AG04450 (cell line): ENCODE results near the gene RBM28. TPM values are rescaled to one million over a fixed set of nuclear protein-coding genes. Genes with fewer than 3 reads are reported as not detected.
"Not testable (repeated sequence)": the region's sequence is repeated elsewhere in the genome, so short reads cannot be mapped to it uniquely, and the experiment has no call there.

Experiments used
- CTCF ChIA-PET: fragments of 300-600, 350-600 bp; formaldehyde crosslinking; extraction: SDS; loops from one replicate; lab custom pipeline; 2022; ENCODE audit warnings: antibody characterized with exemption, inconsistent platforms; lab: Charles Lee
- POLR2A ChIA-PET: fragments of 350-600 bp; formaldehyde crosslinking; extraction: SDS; loops from one replicate; lab custom pipeline; 2021; ENCODE audit warnings: antibody characterized with exemption, inconsistent platforms; lab: Yijun Ruan, JAX
- DNase-seq: peaks from one replicate; pipeline ENCODE4 v3.0.0-alpha.2; 2011; ENCODE audit warnings: low read depth, low spot score
- H3K27ac ChIP-seq: one replicate; pipeline ENCODE4 v1.5.1; 2012; ENCODE audit warnings: low read depth, low read length, control low read depth
- H3K27me3 ChIP-seq: one replicate; pipeline ENCODE4 v1.6.0; 2012; ENCODE audit warnings: low read length; ENCODE audit not compliant: control insufficient read depth, insufficient read depth
- H3K4me3 ChIP-seq: 2 replicates; pipeline ENCODE4 v1.5.1; 2011; ENCODE audit warnings: mild to moderate bottlenecking, low read depth, low read length, control low read depth
- H3K9me3 ChIP-seq: 2 replicates; pipeline ENCODE4 v1.5.1; 2012; ENCODE audit warnings: low read length; ENCODE audit not compliant: control insufficient read depth, insufficient read depth
- polyA plus RNA-seq: library from polyadenylated mRNA; depleted of rRNA; stranded (reverse); fragments of >200 nt; gene quantifications from 2 replicates; pipeline ENCODE4 v1.2.3, GENCODE V29; 2011
- TF ChIP-seq, protein P1 (sequence below): IDR thresholded peaks from 2 replicates; pipeline ENCODE4 v1.5.1; 2011; ENCODE audit warnings: low read depth, low read length, control low read depth, inconsistent platforms

Gene RBM28
- polyA plus RNA-seq, 1 experiment, result 19.0 TPM

DNA sequence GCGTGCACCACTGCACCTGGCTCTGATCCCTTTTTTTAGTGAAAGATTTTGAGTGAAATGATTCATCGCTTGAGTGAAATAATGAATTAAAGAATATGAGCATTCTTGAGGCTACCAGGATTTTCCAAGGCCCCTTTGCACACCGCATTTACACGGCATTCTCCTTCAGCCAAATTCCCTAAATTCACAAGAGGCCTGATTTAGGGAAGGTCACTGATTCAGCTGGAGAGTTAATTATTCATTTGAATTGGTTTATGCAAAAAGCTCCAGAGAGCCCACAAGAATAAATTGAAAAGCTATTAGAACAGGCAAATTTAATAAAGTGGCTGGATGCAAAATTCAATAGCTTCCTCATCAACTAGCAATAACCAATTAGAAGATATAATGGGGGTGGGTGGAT, 56.2 kb downstream of the RBM28 start:
- POLR2A ChIA-PET, result no interaction called here
- TF ChIP-seq, protein P1, sequence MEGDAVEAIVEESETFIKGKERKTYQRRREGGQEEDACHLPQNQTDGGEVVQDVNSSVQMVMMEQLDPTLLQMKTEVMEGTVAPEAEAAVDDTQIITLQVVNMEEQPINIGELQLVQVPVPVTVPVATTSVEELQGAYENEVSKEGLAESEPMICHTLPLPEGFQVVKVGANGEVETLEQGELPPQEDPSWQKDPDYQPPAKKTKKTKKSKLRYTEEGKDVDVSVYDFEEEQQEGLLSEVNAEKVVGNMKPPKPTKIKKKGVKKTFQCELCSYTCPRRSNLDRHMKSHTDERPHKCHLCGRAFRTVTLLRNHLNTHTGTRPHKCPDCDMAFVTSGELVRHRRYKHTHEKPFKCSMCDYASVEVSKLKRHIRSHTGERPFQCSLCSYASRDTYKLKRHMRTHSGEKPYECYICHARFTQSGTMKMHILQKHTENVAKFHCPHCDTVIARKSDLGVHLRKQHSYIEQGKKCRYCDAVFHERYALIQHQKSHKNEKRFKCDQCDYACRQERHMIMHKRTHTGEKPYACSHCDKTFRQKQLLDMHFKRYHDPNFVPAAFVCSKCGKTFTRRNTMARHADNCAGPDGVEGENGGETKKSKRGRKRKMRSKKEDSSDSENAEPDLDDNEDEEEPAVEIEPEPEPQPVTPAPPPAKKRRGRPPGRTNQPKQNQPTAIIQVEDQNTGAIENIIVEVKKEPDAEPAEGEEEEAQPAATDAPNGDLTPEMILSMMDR, result no peak
- DNase-seq, result no peak
- Histone ChIP-seq H3K27me3 (no peaks in the 10 kb centered on the region), H3K27ac (no peak overlapping the region), H3K4me3 (no peak overlapping the region), H3K9me3 (no peaks in the 10 kb centered on the region; the same call in 1 of the 2 replicates)
- CTCF ChIA-PET, result interaction anchor here (0.6 kb wide), 1 partner anchor 349 kb away, joined by 7 read pairs; no protein-coding TSS in a partner anchor

DNA sequence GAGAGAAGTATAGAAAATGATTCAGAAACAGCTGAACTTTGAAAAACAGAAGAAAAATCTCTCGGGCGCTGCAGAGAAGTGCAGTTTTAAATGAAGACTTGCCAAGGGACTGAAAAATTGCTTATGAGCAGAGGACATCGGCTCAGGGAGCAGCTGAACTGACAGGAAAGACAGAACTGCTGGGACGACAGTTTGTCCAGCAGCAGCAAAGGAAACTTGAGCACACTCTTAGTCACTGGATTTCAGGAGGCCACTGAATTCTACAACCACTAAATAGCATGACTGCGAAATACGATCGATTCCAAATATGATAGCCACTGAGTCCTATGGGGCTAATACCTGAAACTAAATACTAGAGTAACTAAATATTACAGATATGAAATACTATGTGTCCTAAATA, 59.6 kb downstream of the RBM28 start:
- CTCF ChIA-PET, result no interaction called here
- POLR2A ChIA-PET, result no interaction called here

DNA sequence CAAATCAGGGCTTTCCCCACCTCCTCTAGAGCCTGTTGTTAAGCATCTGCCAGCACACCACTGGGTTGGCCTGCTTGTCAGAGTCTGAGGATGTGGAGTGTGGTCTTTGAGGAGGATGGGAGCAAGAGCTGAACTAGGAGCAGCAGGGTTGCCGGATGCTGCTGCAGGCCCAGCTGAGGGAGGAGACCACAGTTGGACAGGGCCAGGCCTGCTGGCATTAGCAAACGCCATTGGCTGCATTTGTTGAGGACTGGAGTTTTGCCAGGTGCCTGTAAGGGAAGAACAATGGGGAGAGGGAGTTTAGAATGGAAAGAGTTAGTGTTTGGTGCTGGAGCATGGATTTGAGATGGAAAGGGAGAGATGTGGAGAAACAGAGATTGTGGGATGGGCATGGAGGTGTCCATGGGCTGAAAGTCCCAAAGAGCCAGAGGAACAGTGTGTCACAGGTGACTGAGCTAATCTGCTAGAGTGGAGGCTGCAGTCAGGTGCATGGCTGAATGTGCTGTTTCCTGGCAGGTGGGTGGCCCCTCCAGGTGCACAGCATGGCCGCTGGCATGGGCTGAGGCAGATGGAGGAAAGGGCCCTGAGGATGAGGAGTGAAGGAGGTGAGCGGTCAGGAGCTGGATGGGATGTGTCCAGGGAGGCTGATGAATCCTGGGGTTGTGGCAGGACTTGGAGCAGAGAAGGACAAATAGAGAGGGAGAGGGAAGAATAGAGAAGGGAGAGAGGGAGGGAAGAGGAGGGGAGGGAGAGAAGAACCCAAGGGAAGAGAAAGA, 61.9 kb downstream of the RBM28 start:
- no peak for DNase-seq

More for the DNA sequence above, 59.6 kb downstream of the RBM28 start:
- no peak overlapping the region for H3K27ac ChIP-seq
- TF ChIP-seq, protein P1, result no peak
- no peak for DNase-seq
- H3K9me3 ChIP-seq, result peaks cover 7% of the 10 kb centered on the region; the same call in 1 of the 2 replicates
- peaks cover 7% of the 10 kb centered on the region for H3K27me3 ChIP-seq
- no peak overlapping the region for H3K4me3 ChIP-seq

DNA sequence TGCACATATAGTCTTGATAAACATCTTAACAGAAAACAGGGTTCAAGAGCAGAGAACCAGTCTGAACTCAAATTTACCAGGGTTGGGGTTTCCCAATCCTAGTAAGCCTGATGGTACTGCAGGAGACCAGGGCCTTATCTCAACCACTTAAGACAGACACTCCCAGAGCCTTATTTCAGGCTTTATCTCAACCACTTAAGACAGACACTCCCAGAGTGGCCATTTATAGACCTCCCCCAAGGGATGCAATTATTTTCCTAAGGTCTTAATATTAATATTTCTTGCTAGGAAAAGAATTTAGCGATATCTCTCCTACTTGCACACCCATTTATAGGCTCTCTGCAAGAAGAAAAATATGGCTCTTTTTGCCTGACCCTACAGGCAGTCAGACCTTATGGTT, 63.3 kb downstream of the RBM28 start:
- peaks cover 19% of the 10 kb centered on the region for H3K27me3 ChIP-seq
- DNase-seq, H3K9me3 ChIP-seq, POLR2A ChIA-PET, H3K4me3 ChIP-seq, CTCF ChIA-PET, H3K27ac ChIP-seq: not testable (repeated sequence)

More for the DNA sequence above, 61.9 kb downstream of the RBM28 start:
- Histone ChIP-seq H3K27ac (no peak overlapping the region), H3K27me3 (peaks cover 11% of the 10 kb centered on the region), H3K9me3 (peaks cover 7% of the 10 kb centered on the region; the same call in 1 of the 2 replicates), H3K4me3 (no peak overlapping the region)
- TF ChIP-seq, protein P1, result no peak
- CTCF ChIA-PET, result no interaction called here
- POLR2A ChIA-PET, result no interaction called here

DNA sequence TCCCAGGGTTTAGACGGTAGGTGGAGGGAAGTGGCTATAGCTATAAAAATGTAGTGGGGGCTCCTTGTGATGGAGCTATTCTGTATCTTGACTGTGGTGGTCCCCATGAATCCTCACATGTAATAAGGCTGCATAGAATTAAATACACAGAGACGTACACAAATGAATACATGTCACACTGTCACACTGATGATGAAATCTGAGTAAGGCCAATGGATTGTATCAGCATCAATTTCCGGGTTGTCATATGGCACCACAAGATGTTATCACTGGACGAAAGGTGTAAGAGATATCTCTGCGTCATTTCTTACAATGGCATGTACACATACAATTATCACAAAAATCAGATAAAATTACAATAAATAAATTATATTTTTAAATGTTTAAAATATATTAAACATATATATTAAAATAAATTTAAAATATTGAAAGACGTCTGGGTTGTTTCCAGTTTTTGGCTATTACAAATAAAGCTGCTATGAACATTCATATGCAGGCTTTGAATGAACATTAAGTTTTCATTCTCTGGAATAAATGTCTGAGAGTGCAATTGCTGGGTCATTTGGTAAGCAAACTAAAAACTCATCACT, 64.5 kb downstream of the RBM28 start:
- no peak overlapping the region for H3K27ac ChIP-seq
- TF ChIP-seq, protein P1, result no peak
- peaks cover 26% of the 10 kb centered on the region for H3K27me3 ChIP-seq
- CTCF ChIA-PET, result no interaction called here
- no peak for DNase-seq
- H3K9me3 ChIP-seq, result peaks cover 7% of the 10 kb centered on the region; the same call in 1 of the 2 replicates
- POLR2A ChIA-PET, result no interaction called here
- H3K4me3 ChIP-seq, result no peak overlapping the region
